GM12873 (cell line): Measurements from ENCODE around the gene CCDC81.

Experiments used
- TF ChIP-seq, protein P1 (sequence below): IDR thresholded peaks from 2 replicates; pipeline ENCODE4 v1.5.1; 2012; ENCODE audit warnings: low read depth, mild to moderate bottlenecking, moderate library complexity, low read length, control low read depth; ENCODE audit not compliant: insufficient read depth; ENCODE audit errors: missing control alignments

CCDC81 gene

GRCh38 chr11:86460461-86461385, 86.0 kb downstream of the CCDC81 start:
- TF ChIP-seq, protein P1, sequence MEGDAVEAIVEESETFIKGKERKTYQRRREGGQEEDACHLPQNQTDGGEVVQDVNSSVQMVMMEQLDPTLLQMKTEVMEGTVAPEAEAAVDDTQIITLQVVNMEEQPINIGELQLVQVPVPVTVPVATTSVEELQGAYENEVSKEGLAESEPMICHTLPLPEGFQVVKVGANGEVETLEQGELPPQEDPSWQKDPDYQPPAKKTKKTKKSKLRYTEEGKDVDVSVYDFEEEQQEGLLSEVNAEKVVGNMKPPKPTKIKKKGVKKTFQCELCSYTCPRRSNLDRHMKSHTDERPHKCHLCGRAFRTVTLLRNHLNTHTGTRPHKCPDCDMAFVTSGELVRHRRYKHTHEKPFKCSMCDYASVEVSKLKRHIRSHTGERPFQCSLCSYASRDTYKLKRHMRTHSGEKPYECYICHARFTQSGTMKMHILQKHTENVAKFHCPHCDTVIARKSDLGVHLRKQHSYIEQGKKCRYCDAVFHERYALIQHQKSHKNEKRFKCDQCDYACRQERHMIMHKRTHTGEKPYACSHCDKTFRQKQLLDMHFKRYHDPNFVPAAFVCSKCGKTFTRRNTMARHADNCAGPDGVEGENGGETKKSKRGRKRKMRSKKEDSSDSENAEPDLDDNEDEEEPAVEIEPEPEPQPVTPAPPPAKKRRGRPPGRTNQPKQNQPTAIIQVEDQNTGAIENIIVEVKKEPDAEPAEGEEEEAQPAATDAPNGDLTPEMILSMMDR: no peak

GRCh38 chr11:86461892-86462291, 87.2 kb downstream of the CCDC81 start:
- TF ChIP-seq, protein P1: no peak

- TF ChIP-seq, protein P1: no peak
These were observed 88.4 kb downstream of the CCDC81 start for GRCh38 chr11:86463120-86463519.

- TF ChIP-seq, protein P1: no peak
These were observed 89.3 kb downstream of the CCDC81 start for GRCh38 chr11:86463955-86464354.

GRCh38 chr11:86464509-86465221, 90.0 kb downstream of the CCDC81 start:
- TF ChIP-seq, protein P1: no peak

DNA sequence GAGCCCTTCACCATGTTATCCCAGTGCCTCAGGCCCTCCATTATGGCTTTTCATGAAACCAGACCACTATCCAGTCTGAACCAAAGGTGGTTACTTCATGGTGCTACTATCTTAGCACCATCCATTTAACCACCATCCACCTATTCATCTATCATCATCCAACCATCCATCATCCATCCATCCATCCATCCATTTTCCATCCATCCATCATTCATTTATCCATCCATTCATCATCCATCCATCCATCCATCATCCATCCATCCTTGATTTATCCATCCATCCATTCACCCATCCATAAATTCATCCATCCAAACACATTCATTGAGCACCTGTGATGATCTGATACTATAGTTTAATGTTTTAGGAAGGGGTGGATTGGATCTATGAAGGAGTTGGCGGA, 93.5 kb downstream of the CCDC81 start:
- TF ChIP-seq, protein P1: no peak

DNA sequence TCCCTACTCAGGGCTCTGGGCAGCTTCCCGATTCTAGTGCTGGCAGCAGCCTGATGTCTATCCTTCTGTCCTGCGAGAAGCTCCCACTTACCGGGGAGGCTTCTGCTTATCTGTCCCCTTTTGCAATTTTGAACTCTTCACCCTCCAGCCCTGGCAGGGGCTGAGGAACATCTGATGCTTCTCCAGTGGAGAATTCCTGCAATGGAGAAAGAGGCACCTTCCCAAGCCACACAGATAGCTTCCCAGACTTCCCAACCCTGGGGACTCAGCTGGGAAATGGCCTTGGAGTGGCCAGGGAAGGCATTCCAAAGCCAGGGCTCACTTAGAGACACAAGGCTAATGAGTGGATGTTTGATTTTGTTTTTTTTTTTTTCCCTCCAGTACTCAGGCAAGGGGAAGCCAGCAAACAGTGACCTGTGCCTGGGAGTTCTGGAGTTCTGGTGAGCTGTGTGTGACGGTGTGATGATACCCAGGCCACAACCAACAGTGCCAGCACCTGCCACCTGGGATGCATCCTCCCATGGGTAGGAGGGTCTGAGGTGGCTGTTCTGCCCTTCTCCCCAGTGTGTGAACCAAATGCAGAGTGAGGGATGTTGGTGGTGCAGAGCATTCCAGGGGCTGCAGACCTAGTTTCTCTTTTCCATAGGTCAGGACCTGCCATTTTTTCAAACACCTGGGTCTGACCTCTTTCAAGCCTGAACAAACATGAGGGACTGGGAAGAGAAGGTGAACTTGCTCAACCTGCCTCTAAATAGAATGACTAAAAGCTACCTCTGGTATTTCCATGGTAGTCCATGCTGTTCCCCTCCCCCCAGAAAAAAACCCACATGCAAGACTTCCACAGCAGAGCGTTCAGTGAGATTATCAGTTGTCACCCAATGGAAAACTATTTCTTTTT, 95.1 kb downstream of the CCDC81 start:
- TF ChIP-seq, protein P1: no peak
